CD4-positive, alpha-beta T cell (primary cell): Measurements from ENCODE around the gene DMTF1. TPM values are rescaled to one million over a fixed set of nuclear protein-coding genes. Genes with fewer than 3 reads are reported as not detected.

ENCODE experiments used
- ATAC-seq: fragments of 200-7000 bp; cut with Tn5 transposase; one replicate; pipeline ENCODE4 v1.10.0; 2022; ENCODE audit warnings: mild to moderate bottlenecking; ENCODE audit not compliant: poor library complexity
- CTCF ChIA-PET: fragments of 350-600 bp; sonication (Branson Sonifier 250); formaldehyde crosslinking; loops from one replicate; lab custom pipeline; 2021; ENCODE audit warnings: antibody characterized with exemption, inconsistent platforms; lab: Charles Lee
- POLR2A ChIA-PET: fragments of 350-600 bp; sonication (Branson Sonifier 250); formaldehyde crosslinking; loops from one replicate; lab custom pipeline; 2021; ENCODE audit warnings: antibody characterized with exemption, inconsistent platforms; lab: Charles Lee
- DNase-seq, 14 experiments: peaks; one replicate each; pipeline ENCODE4 v3.0.0-alpha.2; 2013 to 2020; ENCODE audit warnings: mixed read lengths in 2 of 14
- H3K27ac ChIP-seq, 2 donors: one replicate each; pipeline versions ENCODE4 v1.5.1 to v1.7.0; 2013; ENCODE audit warnings: low read length in 2 of 2, low read depth in 1 of 2, mild to moderate bottlenecking in 1 of 2
- H3K27me3 ChIP-seq, 2 experiments: 1 replicate in 1 of 2; 2 replicates in 1 of 2; pipeline versions ENCODE4 v1.6.1 to v1.7.0; 2013; ENCODE audit warnings: low read length in 2 of 2, control low read depth in 1 of 2, mild to moderate bottlenecking in 1 of 2, moderate library complexity in 1 of 2; ENCODE audit not compliant: insufficient read depth in 2 of 2, control insufficient read depth in 1 of 2
- H3K36me3 ChIP-seq: one replicate; pipeline ENCODE4 v1.6.1; 2013; ENCODE audit warnings: low read length, control low read depth; ENCODE audit not compliant: insufficient read depth
- H3K4me1 ChIP-seq: one replicate; pipeline ENCODE4 v1.6.1; 2013; ENCODE audit warnings: low read length, control low read depth; ENCODE audit not compliant: insufficient read depth
- H3K4me3 ChIP-seq: one replicate; pipeline ENCODE4 v1.5.1; 2013; ENCODE audit warnings: mild to moderate bottlenecking, low read length, moderate library complexity
- H3K9me3 ChIP-seq, 2 experiments: 1 replicate in 1 of 2; 2 replicates in 1 of 2; pipeline versions ENCODE4 v1.6.1 to v1.7.0; 2013; ENCODE audit warnings: low read length in 2 of 2, mild to moderate bottlenecking in 2 of 2, control low read depth in 1 of 2, moderate library complexity in 1 of 2; ENCODE audit not compliant: control insufficient read depth in 1 of 2, insufficient read depth in 1 of 2
- H3K27ac Mint-ChIP-seq: one replicate; pipeline ENCODE4 v1.8.0; 2020; ENCODE audit warnings: mixed read lengths
- H3K27me3 Mint-ChIP-seq: one replicate; pipeline ENCODE4 v1.8.0; 2021; ENCODE audit warnings: mixed read lengths
- H3K36me3 Mint-ChIP-seq: one replicate; pipeline ENCODE4 v1.8.0; 2021; ENCODE audit warnings: low read depth, mixed read lengths
- H3K4me1 Mint-ChIP-seq: one replicate; pipeline ENCODE4 v1.8.0; 2021; ENCODE audit warnings: low read depth, mixed read lengths
- H3K4me3 Mint-ChIP-seq: one replicate; pipeline ENCODE4 v1.8.0; 2020; ENCODE audit warnings: mild to moderate bottlenecking, mixed read lengths
- H3K9me3 Mint-ChIP-seq: one replicate; pipeline ENCODE4 v1.8.0; 2020; ENCODE audit warnings: mixed read lengths
- CTCF ChIP-seq: fragments of 200-600 bp; IDR thresholded peaks from one replicate; pipeline ENCODE4 v1.8.0; 2022; ENCODE audit warnings: antibody characterized with exemption, mild to moderate bottlenecking
- intact Hi-C, 2 experiments: fragments of 100-400 bp; cut with DNase I in 1 of 2; cut with micrococcal nuclease in 1 of 2; formaldehyde crosslinking; loops; one replicate each; pipeline versions ENCODE4 v1.15.1 to v1.9.0; 2023 to 2025; cut with DNase I, micrococcal nuclease
- total RNA-seq, 174 experiments: library from RNA in 2 of 174; stranded (reverse) in 2 of 174; gene quantifications; one replicate each; pipeline ENCODE4 v1.2.3 and lab custom pipeline; 2021 to 2026

The DMTF1 gene
- total RNA-seq, 2 experiments from 2014 or later: 114 to 115 TPM

GRCh38 chr7:87154166-87154565 is 1.9 kb downstream of the DMTF1 start:
- Mint-ChIP-seq H3K36me3 (peaks cover 35% of the 10 kb centered on the region), H3K27me3 (no peaks in the 10 kb centered on the region), H3K4me3 (peak overlapping the region; percentile 81), H3K4me1 (peaks cover 68% of the 10 kb centered on the region), H3K27ac (peak overlapping the region; percentile 97), H3K9me3 (no peaks in the 10 kb centered on the region)
- Histone ChIP-seq H3K36me3 (peaks cover 2% of the 10 kb centered on the region), H3K4me1 (peaks cover 9% of the 10 kb centered on the region), H3K27ac (no peak overlapping the region), H3K9me3 (no peaks in the 10 kb centered on the region), H3K4me3 (peak overlapping the region; percentile 74), H3K27me3 (no peaks in the 10 kb centered on the region)
- ATAC-seq (no peak), DNase-seq (no peak)
- intact Hi-C loops: loop anchor here in 1 of 2 experiments (5.0 kb wide), 2 partner anchors 97 to 198 kb away; partner anchors contain the start of gene ELAPOR2
- ChIA-PET POLR2A (interaction anchor here (0.6 to 7.2 kb wide), 9 partner anchors 19 to 191 kb away, joined by 3 to 357 read pairs (median 4); partner anchors contain the start of genes CROT and TMEM243), CTCF (interaction anchor here (3.4 kb wide), 1 partner anchor 95 kb away, joined by 12 read pairs; the partner anchor contains the start of gene ELAPOR2)
- no peak for TF ChIP-seq CTCF

- ChIA-PET CTCF (interaction anchor here (3.4 kb wide), 1 partner anchor 95 kb away, joined by 12 read pairs; the partner anchor contains the start of gene ELAPOR2), POLR2A (interaction anchor here (1.1 to 7.2 kb wide), 6 partner anchors 18 to 191 kb away, joined by 3 to 357 read pairs (median 16); partner anchors contain the start of genes CROT and TMEM243)
- Histone ChIP-seq H3K4me1 (peaks cover 9% of the 10 kb centered on the region), H3K4me3 (peak overlapping the region; percentile 74), H3K27ac (no peak overlapping the region), H3K9me3 (no peaks in the 10 kb centered on the region), H3K36me3 (peaks cover 2% of the 10 kb centered on the region), H3K27me3 (no peaks in the 10 kb centered on the region)
- Mint-ChIP-seq H3K4me3 (peak overlapping the region; percentile 81), H3K27me3 (no peaks in the 10 kb centered on the region), H3K4me1 (peaks cover 72% of the 10 kb centered on the region), H3K36me3 (peaks cover 35% of the 10 kb centered on the region), H3K9me3 (no peaks in the 10 kb centered on the region), H3K27ac (peak overlapping the region; percentile 97)
- no peak for DNase-seq
- no peak for TF ChIP-seq CTCF
- intact Hi-C loops: loop anchor here in 1 of 2 experiments (5.0 kb wide), 2 partner anchors 97 to 198 kb away; partner anchors contain the start of gene ELAPOR2
- no peak for ATAC-seq
Observed at GRCh38 chr7:87154569-87154968, 2.3 kb downstream of the DMTF1 start.

- H3K4me3 Mint-ChIP-seq: peak overlapping the region; percentile 64
- H3K9me3 Mint-ChIP-seq: no peaks in the 10 kb centered on the region
- DNase-seq: no peak
- intact Hi-C loops: loop anchor here in 1 of 2 experiments (5.0 kb wide), 1 partner anchor 42 kb away; no protein-coding TSS in a partner anchor
- H3K36me3 Mint-ChIP-seq: peaks cover 40% of the 10 kb centered on the region
- H3K27me3 Mint-ChIP-seq: no peaks in the 10 kb centered on the region
- no peaks in the 10 kb centered on the region for H3K9me3 ChIP-seq
- POLR2A ChIA-PET: interaction anchor here (0.7 to 7.2 kb wide), 3 partner anchors 29 to 189 kb away, joined by 3 to 357 read pairs (median 27); partner anchors contain the start of genes CROT and TMEM243
- CTCF ChIA-PET: interaction anchor here (0.7 kb wide), 1 partner anchor 64 kb away, joined by 3 read pairs; the partner anchor contains the start of gene TMEM243
- H3K4me1 Mint-ChIP-seq: peaks cover 83% of the 10 kb centered on the region
- no peak for ATAC-seq
- H3K4me3 ChIP-seq: no peak overlapping the region
- TF ChIP-seq CTCF: no peak
- peaks cover 12% of the 10 kb centered on the region for H3K4me1 ChIP-seq
- H3K27me3 ChIP-seq: no peaks in the 10 kb centered on the region
- peaks cover 2% of the 10 kb centered on the region for H3K36me3 ChIP-seq
- no peak overlapping the region for H3K27ac ChIP-seq
- peak overlapping the region; percentile 1 for H3K27ac Mint-ChIP-seq
Observed at GRCh38 chr7:87155788-87156187, 3.5 kb downstream of the DMTF1 start.
